DND-41 (cell line): Measurements from ENCODE around the gene MKNK2.
A peak's percentile ranks its signal among the peaks of the same experiment; 100 is the strongest.

Experiments
- ATAC-seq: fragments of 200-7000 bp; cut with Tn5 transposase; 3 replicates; pipeline ENCODE4 v1.9.1; 2021; ENCODE audit warnings: low read depth; ENCODE audit not compliant: insufficient read depth
- DNase-seq: peaks from one replicate; pipeline ENCODE4 v3.0.0-alpha.2; 2020
- H2AFZ ChIP-seq: 2 replicates; pipeline ENCODE4 v1.6.0; 2012; ENCODE audit warnings: low read depth, low read length
- H3K27ac ChIP-seq: 2 replicates; pipeline ENCODE4 v1.5.1; 2012; ENCODE audit warnings: low read length, inconsistent platforms
- H3K27me3 ChIP-seq: fragments of 200-600 bp; sonication (generic); 2 replicates; pipeline ENCODE4 v1.6.0; 2012; ENCODE audit warnings: low read length, mild to moderate bottlenecking, inconsistent platforms; ENCODE audit not compliant: insufficient read depth, poor library complexity
- H3K36me3 ChIP-seq: 2 replicates; pipeline ENCODE4 v1.5.1; 2012; ENCODE audit warnings: low read length, inconsistent platforms; ENCODE audit not compliant: insufficient read depth
- H3K4me1 ChIP-seq: 2 replicates; pipeline ENCODE4 v1.5.1; 2012; ENCODE audit warnings: mild to moderate bottlenecking, low read length; ENCODE audit not compliant: insufficient read depth
- H3K4me2 ChIP-seq: 2 replicates; pipeline ENCODE4 v1.6.0; 2012; ENCODE audit warnings: mild to moderate bottlenecking, moderate library complexity, low read length, inconsistent platforms; ENCODE audit not compliant: insufficient read depth
- H3K4me3 ChIP-seq, 2 experiments: fragments of 200-600 bp in 1 of 2; shearing (Covaris generic) in 1 of 2; 2 replicates each; pipeline ENCODE4 v1.5.1; 2012 to 2016; ENCODE audit warnings: inconsistent platforms in 2 of 2, low read length in 2 of 2, mild to moderate bottlenecking in 2 of 2, low read depth in 1 of 2, moderate library complexity in 1 of 2
- H3K79me2 ChIP-seq: 2 replicates; pipeline ENCODE4 v1.6.0; 2012; ENCODE audit warnings: low read length, inconsistent platforms; ENCODE audit not compliant: insufficient read depth
- H3K9ac ChIP-seq: 2 replicates; pipeline ENCODE4 v1.6.0; 2012; ENCODE audit warnings: low read depth, mild to moderate bottlenecking, inconsistent platforms, low read length, moderate library complexity
- H3K9me3 ChIP-seq: 2 replicates; pipeline ENCODE4 v1.5.1; 2012; ENCODE audit warnings: low read length, moderate library complexity, mild to moderate bottlenecking, inconsistent platforms; ENCODE audit not compliant: insufficient read depth, severe bottlenecking
- H4K20me1 ChIP-seq: 2 replicates; pipeline ENCODE4 v1.6.0; 2012; ENCODE audit warnings: low read length; ENCODE audit not compliant: insufficient read depth
- CTCF ChIP-seq: IDR thresholded peaks from 2 replicates; pipeline ENCODE4 v1.5.1; 2012; ENCODE audit warnings: borderline replicate concordance, low read length, moderate library complexity, mild to moderate bottlenecking; ENCODE audit not compliant: poor library complexity, severe bottlenecking; ENCODE audit errors: extremely low read depth
- EZH2 ChIP-seq: IDR thresholded peaks from 3 replicates; pipeline ENCODE4 v1.6.1; 2012; ENCODE audit warnings: borderline replicate concordance, low read depth, mild to moderate bottlenecking, moderate library complexity, low read length, inconsistent platforms; ENCODE audit not compliant: severe bottlenecking

The MKNK2 gene

GRCh38 chr19:2043961-2044708 lies 6.9 kb downstream of the MKNK2 start:
- H3K27ac ChIP-seq: no peak overlapping the region; the same call in 1 of the 2 replicates
- H3K36me3 ChIP-seq: peaks cover 79% of the 10 kb centered on the region
- H2AFZ ChIP-seq: no peak overlapping the region
- ATAC-seq (no peak), DNase-seq (no peak)
- H3K27me3 ChIP-seq: no peaks in the 10 kb centered on the region
- peaks cover 71% of the 10 kb centered on the region for H4K20me1 ChIP-seq
- H3K79me2 ChIP-seq: peaks cover 34% of the 10 kb centered on the region
- no peaks in the 10 kb centered on the region for H3K9me3 ChIP-seq
- TF ChIP-seq CTCF: no peak
- TF ChIP-seq EZH2: no peak
- no peak overlapping the region for H3K4me2 ChIP-seq
- H3K4me3 ChIP-seq: no peak overlapping the region
- no peak overlapping the region for H3K9ac ChIP-seq
- H3K4me1 ChIP-seq: peaks cover 46% of the 10 kb centered on the region

- peaks cover 37% of the 10 kb centered on the region for H3K4me1 ChIP-seq
- no peaks in the 10 kb centered on the region for H3K27me3 ChIP-seq
- peaks cover 77% of the 10 kb centered on the region for H3K36me3 ChIP-seq
- H3K4me2 ChIP-seq: peak overlapping the region; percentile 75; the same call in 1 of the 2 replicates
- ATAC-seq (no peak), DNase-seq (no peak)
- no peaks in the 10 kb centered on the region for H3K9me3 ChIP-seq
- H3K9ac ChIP-seq: peak overlapping the region; percentile 59; the same call in 1 of the 2 replicates
- H2AFZ ChIP-seq: no peak overlapping the region
- no peak overlapping the region for H3K27ac ChIP-seq
- peaks cover 25% of the 10 kb centered on the region for H3K79me2 ChIP-seq
- H3K4me3 ChIP-seq: no peak overlapping the region
- peaks cover 65% of the 10 kb centered on the region for H4K20me1 ChIP-seq
- TF ChIP-seq CTCF: no peak
- no peak for TF ChIP-seq EZH2
These were observed 7.8 kb downstream of the MKNK2 start for GRCh38 chr19:2043251-2043641.

- H3K4me2 ChIP-seq: peak overlapping the region; percentile 75
- peak overlapping the region in 1 of 2 experiments; percentile 54; a peak in 2 of 4 replicates for H3K4me3 ChIP-seq
- peak; percentile 27 for TF ChIP-seq CTCF
- no peak for TF ChIP-seq EZH2
- DNase-seq: no peak
- peak overlapping the region; percentile 65 for H2AFZ ChIP-seq
- peaks cover 19% of the 10 kb centered on the region for H3K79me2 ChIP-seq
- peaks cover 72% of the 10 kb centered on the region for H3K36me3 ChIP-seq
- H3K9me3 ChIP-seq: no peaks in the 10 kb centered on the region
- H3K9ac ChIP-seq: peak overlapping the region; percentile 59
- peaks cover 31% of the 10 kb centered on the region for H3K4me1 ChIP-seq
- peak overlapping the region; percentile 70 for H3K27ac ChIP-seq
- no peak; the same call in 1 of the 3 replicates for ATAC-seq
- H4K20me1 ChIP-seq: peaks cover 59% of the 10 kb centered on the region
- no peaks in the 10 kb centered on the region for H3K27me3 ChIP-seq
These were observed 8.4 kb downstream of the MKNK2 start for GRCh38 chr19:2042485-2043250.
